BLaER1 (cell line): ENCODE data around the gene ICOS.

ENCODE experiments used
- H3K27ac ChIP-seq: shearing (Covaris generic); formaldehyde crosslinking; 2 replicates; pipeline ENCODE4 v1.8.1; 2022
- H3K27me3 ChIP-seq: shearing (Covaris generic); formaldehyde crosslinking; 2 replicates; pipeline ENCODE4 v1.8.1; 2022
- H3K36me3 ChIP-seq: shearing (Covaris generic); formaldehyde crosslinking; 2 replicates; pipeline ENCODE4 v1.8.1; 2022
- H3K4me1 ChIP-seq: shearing (Covaris generic); formaldehyde crosslinking; 2 replicates; pipeline ENCODE4 v1.8.1; 2022
- H3K4me2 ChIP-seq: shearing (Covaris generic); formaldehyde crosslinking; 2 replicates; pipeline ENCODE4 v1.8.1; 2022
- H3K4me3 ChIP-seq: shearing (Covaris generic); formaldehyde crosslinking; 2 replicates; pipeline ENCODE4 v1.8.1; 2022
- H3K9ac ChIP-seq: shearing (Covaris generic); formaldehyde crosslinking; 2 replicates; pipeline ENCODE4 v1.8.1; 2022
- H3K9me3 ChIP-seq: shearing (Covaris generic); formaldehyde crosslinking; 2 replicates; pipeline ENCODE4 v1.8.1; 2022
- H4K20me1 ChIP-seq: shearing (Covaris generic); formaldehyde crosslinking; 2 replicates; pipeline ENCODE4 v1.8.1; 2022
- Cebpa-rat ChIP-seq: shearing (Covaris generic); IDR thresholded peaks from 2 replicates; pipeline ENCODE4 v1.8.1; 2022

ICOS gene

GRCh38 chr2:203898657-203899056, 37.9 kb upstream of the ICOS start:
- Histone ChIP-seq H3K4me3 (no peak overlapping the region), H3K27ac (no peak overlapping the region)
- no peak for TF ChIP-seq Cebpa-rat

DNA sequence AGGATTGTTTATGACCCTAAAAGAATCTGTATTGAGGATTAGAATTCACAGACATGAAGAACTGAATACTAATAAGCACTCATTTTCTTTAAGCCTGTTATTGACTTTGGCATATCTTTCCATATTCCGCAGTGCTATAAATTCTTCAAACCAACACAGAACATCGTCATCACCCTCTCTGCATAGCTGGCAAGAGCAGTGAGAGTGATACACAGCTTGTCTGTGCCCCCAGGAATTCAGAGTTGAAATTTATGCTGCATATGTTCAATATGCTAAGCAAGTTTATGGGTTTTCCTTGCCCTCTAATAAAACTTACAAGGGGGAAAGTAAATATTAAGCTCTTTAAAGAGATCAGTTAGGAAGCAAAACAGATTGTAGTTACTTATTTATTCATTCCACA, 36.3 kb upstream of the ICOS start:
- H3K36me3 ChIP-seq = no peaks in the 10 kb centered on the region
- H4K20me1 ChIP-seq = no peaks in the 10 kb centered on the region
- H3K4me1 ChIP-seq = no peaks in the 10 kb centered on the region
- no peak overlapping the region for H3K27ac ChIP-seq
- H3K4me3 ChIP-seq = no peak overlapping the region
- H3K27me3 ChIP-seq = no peaks in the 10 kb centered on the region
- no peak for TF ChIP-seq Cebpa-rat
- H3K9me3 ChIP-seq = peaks cover 20% of the 10 kb centered on the region
- no peak overlapping the region for H3K9ac ChIP-seq
- no peak overlapping the region for H3K4me2 ChIP-seq

More at GRCh38 chr2:203898657-203899056, 37.9 kb upstream of the ICOS start:
- no peaks in the 10 kb centered on the region for H3K27me3 ChIP-seq
- H3K4me2 ChIP-seq = no peak overlapping the region
- no peaks in the 10 kb centered on the region for H3K36me3 ChIP-seq
- no peaks in the 10 kb centered on the region for H3K4me1 ChIP-seq
- H4K20me1 ChIP-seq = no peaks in the 10 kb centered on the region
- H3K9ac ChIP-seq = no peak overlapping the region
- peaks cover 20% of the 10 kb centered on the region for H3K9me3 ChIP-seq

GRCh38 chr2:203904022-203904421, 32.5 kb upstream of the ICOS start:
- TF ChIP-seq Cebpa-rat = no peak
- H3K4me3 ChIP-seq = no peak overlapping the region

DNA sequence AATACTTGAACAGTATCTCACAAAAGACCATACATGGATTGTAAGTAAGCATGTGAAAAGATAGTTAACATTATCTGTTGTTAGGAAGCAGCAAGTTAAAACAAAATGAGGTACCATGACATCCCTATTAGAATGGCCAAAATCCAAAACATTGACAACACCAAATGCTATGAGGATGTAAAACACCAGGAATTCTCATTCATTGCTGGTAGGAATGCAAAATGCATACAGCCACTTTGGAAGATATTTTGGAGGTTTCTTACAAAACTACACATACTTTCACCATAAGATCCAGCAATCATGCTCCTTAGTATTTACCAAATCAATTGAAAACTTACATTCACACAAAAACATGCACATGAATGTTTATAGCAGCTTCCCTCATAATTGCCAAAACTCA, 30.9 kb upstream of the ICOS start:
- Histone ChIP-seq H3K27me3 (no peaks in the 10 kb centered on the region), H3K36me3 (no peaks in the 10 kb centered on the region), H3K27ac (no peak overlapping the region), H3K4me3 (no peak overlapping the region), H4K20me1 (no peaks in the 10 kb centered on the region), H3K9ac (no peak overlapping the region), H3K4me2 (no peak overlapping the region), H3K9me3 (peaks cover 20% of the 10 kb centered on the region), H3K4me1 (peaks cover 25% of the 10 kb centered on the region)
- no peak for TF ChIP-seq Cebpa-rat

More at GRCh38 chr2:203904022-203904421, 32.5 kb upstream of the ICOS start:
- H3K27ac ChIP-seq = no peak overlapping the region
- H4K20me1 ChIP-seq = no peaks in the 10 kb centered on the region
- peaks cover 20% of the 10 kb centered on the region for H3K9me3 ChIP-seq
- H3K36me3 ChIP-seq = no peaks in the 10 kb centered on the region
- no peaks in the 10 kb centered on the region for H3K27me3 ChIP-seq
- H3K9ac ChIP-seq = no peak overlapping the region
- peaks cover 11% of the 10 kb centered on the region for H3K4me1 ChIP-seq
- no peak overlapping the region for H3K4me2 ChIP-seq

GRCh38 chr2:203908066-203908796, 28.3 kb upstream of the ICOS start:
- no peaks in the 10 kb centered on the region for H3K9me3 ChIP-seq
- TF ChIP-seq Cebpa-rat = no peak
- H3K4me3 ChIP-seq = no peak overlapping the region
- H3K36me3 ChIP-seq = no peaks in the 10 kb centered on the region
- H3K4me1 ChIP-seq = peaks cover 25% of the 10 kb centered on the region
- no peaks in the 10 kb centered on the region for H4K20me1 ChIP-seq
- peak overlapping the region; percentile 16; the same call in 1 of the 2 replicates for H3K27ac ChIP-seq
- peak overlapping the region; percentile 86 for H3K4me2 ChIP-seq
- H3K27me3 ChIP-seq = no peaks in the 10 kb centered on the region
- no peak overlapping the region for H3K9ac ChIP-seq

- Histone ChIP-seq H3K9me3 (no peaks in the 10 kb centered on the region), H3K4me3 (peak overlapping the region; percentile 47; the same call in 1 of the 2 replicates), H3K4me2 (peak overlapping the region; percentile 86)
Measured at GRCh38 chr2:203908797-203909185, 27.8 kb upstream of the ICOS start.

GRCh38 chr2:203909261-203909967, 27.1 kb upstream of the ICOS start:
- Histone ChIP-seq H3K9me3 (no peaks in the 10 kb centered on the region), H4K20me1 (no peaks in the 10 kb centered on the region), H3K4me3 (peak overlapping the region; percentile 47; the same call in 1 of the 2 replicates), H3K27ac (peak overlapping the region; percentile 16; the same call in 1 of the 2 replicates), H3K4me1 (peaks cover 33% of the 10 kb centered on the region), H3K4me2 (peak overlapping the region; percentile 86), H3K36me3 (no peaks in the 10 kb centered on the region), H3K9ac (no peak overlapping the region; the same call in 1 of the 2 replicates), H3K27me3 (no peaks in the 10 kb centered on the region)
- TF ChIP-seq Cebpa-rat = no peak

More at GRCh38 chr2:203908797-203909185, 27.8 kb upstream of the ICOS start:
- Histone ChIP-seq H3K9ac (no peak overlapping the region), H3K36me3 (no peaks in the 10 kb centered on the region), H3K27ac (peak overlapping the region; percentile 16; the same call in 1 of the 2 replicates), H4K20me1 (no peaks in the 10 kb centered on the region), H3K4me1 (peaks cover 27% of the 10 kb centered on the region), H3K27me3 (no peaks in the 10 kb centered on the region)
- TF ChIP-seq Cebpa-rat = no peak

DNA sequence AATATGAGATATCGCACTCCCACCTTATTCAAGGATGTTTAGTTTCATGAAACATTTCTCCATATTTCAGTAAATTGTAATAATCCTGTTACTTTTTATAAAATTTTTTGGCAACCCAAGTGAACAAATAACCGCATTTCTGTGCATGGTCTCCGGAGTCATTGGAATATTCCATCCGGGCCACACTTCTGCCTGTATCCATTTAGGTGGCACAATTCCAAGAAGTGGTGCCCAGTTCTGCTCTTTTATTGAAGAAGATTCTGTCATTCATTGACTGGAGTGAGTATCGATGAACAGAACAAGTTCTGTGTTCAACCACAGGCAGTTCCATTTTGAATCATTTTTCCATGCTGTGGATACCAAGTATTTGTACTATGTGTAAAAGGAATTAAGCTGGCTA, 26.6 kb upstream of the ICOS start:
- Histone ChIP-seq H3K36me3 (no peaks in the 10 kb centered on the region), H3K4me2 (peak overlapping the region; percentile 86), H3K9ac (no peak overlapping the region; the same call in 1 of the 2 replicates), H3K4me3 (no peak overlapping the region), H3K9me3 (no peaks in the 10 kb centered on the region), H4K20me1 (no peaks in the 10 kb centered on the region), H3K4me1 (peaks cover 39% of the 10 kb centered on the region), H3K27me3 (no peaks in the 10 kb centered on the region), H3K27ac (no peak overlapping the region)
- no peak for TF ChIP-seq Cebpa-rat

- no peak overlapping the region for H3K9ac ChIP-seq
- H3K4me3 ChIP-seq = no peak overlapping the region
- no peak overlapping the region for H3K27ac ChIP-seq
- no peaks in the 10 kb centered on the region for H4K20me1 ChIP-seq
- H3K27me3 ChIP-seq = no peaks in the 10 kb centered on the region
- no peaks in the 10 kb centered on the region for H3K36me3 ChIP-seq
- H3K4me2 ChIP-seq = peak overlapping the region; percentile 60
- no peak for TF ChIP-seq Cebpa-rat
- no peaks in the 10 kb centered on the region for H3K9me3 ChIP-seq
- peaks cover 37% of the 10 kb centered on the region for H3K4me1 ChIP-seq
Measured at GRCh38 chr2:203913947-203914346, 22.6 kb upstream of the ICOS start.

GRCh38 chr2:203914546-203915182, 21.9 kb upstream of the ICOS start:
- Histone ChIP-seq H3K36me3 (no peaks in the 10 kb centered on the region), H3K27ac (no peak overlapping the region), H3K9me3 (no peaks in the 10 kb centered on the region), H3K9ac (no peak overlapping the region), H3K4me1 (peaks cover 30% of the 10 kb centered on the region), H4K20me1 (no peaks in the 10 kb centered on the region), H3K27me3 (no peaks in the 10 kb centered on the region), H3K4me2 (peak overlapping the region; percentile 60), H3K4me3 (no peak overlapping the region)
- no peak for TF ChIP-seq Cebpa-rat
